ENCODE results near the gene IL17RE. TPM values are rescaled to one million over a fixed set of nuclear protein-coding genes. Genes with fewer than 3 reads are reported as not detected.
"Not testable (repeated sequence)": the region's sequence is repeated elsewhere in the genome, so short reads cannot be mapped to it uniquely, and the experiment has no call there.

IL17RE gene
- total RNA-seq, 1 donor from 2014 or later: 22.6 TPM

DNA sequence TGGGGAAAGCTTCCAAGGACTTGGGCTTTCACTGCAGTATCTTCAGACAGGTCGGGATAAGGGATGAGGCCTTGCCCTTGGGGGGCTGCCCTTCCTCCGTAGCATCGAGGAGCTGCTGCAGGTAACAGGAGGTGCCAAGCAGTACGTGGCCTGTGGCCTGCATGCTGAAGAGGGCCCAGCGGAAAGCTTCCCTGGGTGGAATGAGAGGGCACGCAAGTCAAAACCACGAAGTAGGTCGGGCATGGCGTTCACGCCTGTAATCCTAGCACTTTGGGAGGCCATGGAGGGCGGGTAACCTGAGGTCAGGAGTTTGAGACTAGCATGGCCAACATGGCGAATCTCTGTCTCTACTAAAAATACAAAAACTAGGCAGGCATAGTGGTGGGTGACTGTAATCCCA, 35.5 kb upstream of the IL17RE start:
- H3K4me3 ChIP-seq: no peak overlapping the region
- no peaks in the 10 kb centered on the region for H3K27me3 ChIP-seq
- TF ChIP-seq, protein P1, sequence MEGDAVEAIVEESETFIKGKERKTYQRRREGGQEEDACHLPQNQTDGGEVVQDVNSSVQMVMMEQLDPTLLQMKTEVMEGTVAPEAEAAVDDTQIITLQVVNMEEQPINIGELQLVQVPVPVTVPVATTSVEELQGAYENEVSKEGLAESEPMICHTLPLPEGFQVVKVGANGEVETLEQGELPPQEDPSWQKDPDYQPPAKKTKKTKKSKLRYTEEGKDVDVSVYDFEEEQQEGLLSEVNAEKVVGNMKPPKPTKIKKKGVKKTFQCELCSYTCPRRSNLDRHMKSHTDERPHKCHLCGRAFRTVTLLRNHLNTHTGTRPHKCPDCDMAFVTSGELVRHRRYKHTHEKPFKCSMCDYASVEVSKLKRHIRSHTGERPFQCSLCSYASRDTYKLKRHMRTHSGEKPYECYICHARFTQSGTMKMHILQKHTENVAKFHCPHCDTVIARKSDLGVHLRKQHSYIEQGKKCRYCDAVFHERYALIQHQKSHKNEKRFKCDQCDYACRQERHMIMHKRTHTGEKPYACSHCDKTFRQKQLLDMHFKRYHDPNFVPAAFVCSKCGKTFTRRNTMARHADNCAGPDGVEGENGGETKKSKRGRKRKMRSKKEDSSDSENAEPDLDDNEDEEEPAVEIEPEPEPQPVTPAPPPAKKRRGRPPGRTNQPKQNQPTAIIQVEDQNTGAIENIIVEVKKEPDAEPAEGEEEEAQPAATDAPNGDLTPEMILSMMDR (IDR thresholded peaks at IDR 0.05): no peak
- H3K4me1 ChIP-seq: peaks cover 27% of the 10 kb centered on the region
- no peaks in the 10 kb centered on the region for H3K36me3 ChIP-seq
- DNase-seq (no peak), ATAC-seq (no peak)
- no peak overlapping the region for H3K27ac ChIP-seq
- no peaks in the 10 kb centered on the region for H3K9me3 ChIP-seq
- intact Hi-C loops (cut with DNase I): no loop called here

DNA sequence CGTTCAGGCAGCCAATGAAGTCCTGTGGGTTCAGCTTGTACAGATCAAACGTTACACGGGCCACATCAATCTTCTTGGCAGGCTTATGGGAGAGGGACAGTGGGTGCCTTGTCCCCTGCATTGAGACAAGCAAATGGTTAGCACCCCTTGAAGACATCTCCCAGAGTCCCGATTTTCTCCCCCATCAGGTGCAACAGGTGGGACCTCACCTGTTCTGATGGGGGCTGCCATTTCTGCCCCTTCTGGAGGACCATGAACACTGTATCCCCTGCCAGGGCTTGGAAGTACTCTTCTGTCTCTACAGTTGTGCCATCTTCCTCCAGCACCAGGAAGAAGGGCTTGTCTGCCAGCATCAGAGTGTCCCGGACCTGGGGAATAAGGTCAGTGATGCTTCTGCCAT, 32.7 kb upstream of the IL17RE start:
- ATAC-seq: no peak
- H3K27ac ChIP-seq: no peak overlapping the region
- DNase-seq: no peak
- TF ChIP-seq, protein P1 (IDR thresholded peaks at IDR 0.05): no peak
- H3K4me1 ChIP-seq: peaks cover 4% of the 10 kb centered on the region
- H3K36me3 ChIP-seq: no peaks in the 10 kb centered on the region
- H3K9me3 ChIP-seq: no peaks in the 10 kb centered on the region
- H3K4me3 ChIP-seq: no peak overlapping the region
- no peaks in the 10 kb centered on the region for H3K27me3 ChIP-seq
- intact Hi-C loops (cut with DNase I): no loop called here

DNA sequence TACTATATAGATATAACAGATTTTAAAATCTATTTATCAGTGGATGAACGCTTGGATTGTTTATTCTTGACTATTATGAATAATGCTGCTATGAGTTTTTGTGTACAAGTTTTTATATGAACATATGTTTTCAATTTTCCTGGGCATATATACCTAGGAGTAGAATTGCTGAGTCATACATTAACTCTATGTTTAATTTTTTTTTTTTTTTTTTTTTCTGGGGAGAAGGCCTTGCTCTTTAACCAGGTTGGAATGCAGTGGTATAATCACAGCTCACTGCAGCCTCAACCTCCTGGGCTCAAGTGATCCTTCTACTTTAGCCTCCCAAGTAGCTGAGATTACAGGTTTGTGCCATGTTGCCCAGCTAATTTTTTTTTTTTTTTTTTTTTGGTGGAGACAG, 31.7 kb upstream of the IL17RE start:
- H3K4me1 ChIP-seq: no peaks in the 10 kb centered on the region
- H3K4me3 ChIP-seq: no peak overlapping the region
- H3K9me3 ChIP-seq: no peaks in the 10 kb centered on the region
- H3K36me3 ChIP-seq: no peaks in the 10 kb centered on the region
- intact Hi-C loops (cut with DNase I): no loop called here
- H3K27ac ChIP-seq: no peak overlapping the region
- no peak for DNase-seq
- no peak for ATAC-seq
- TF ChIP-seq, protein P1 (IDR thresholded peaks at IDR 0.05): no peak
- H3K27me3 ChIP-seq: no peaks in the 10 kb centered on the region

DNA sequence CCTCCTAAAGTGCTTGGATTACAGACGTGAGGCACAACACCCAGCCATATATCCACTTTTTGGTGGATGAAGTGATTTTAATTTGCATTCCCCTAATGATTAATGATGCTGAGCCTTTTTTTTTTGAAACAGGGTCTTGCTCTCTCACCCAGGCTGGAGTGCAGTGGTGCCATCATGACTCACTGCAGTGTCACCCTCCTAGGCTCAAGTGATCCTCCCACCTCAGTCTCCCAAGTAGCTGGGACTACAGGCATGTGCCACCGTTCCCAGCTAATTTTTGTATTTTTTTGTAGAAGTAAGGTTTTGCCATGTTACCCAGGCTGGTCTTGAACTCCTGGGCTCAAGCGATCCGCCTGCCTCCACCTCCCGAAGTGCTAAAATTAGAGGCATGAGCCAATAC, 30.6 kb upstream of the IL17RE start:
- H3K9me3 ChIP-seq; H3K27me3 ChIP-seq; H3K36me3 ChIP-seq; H3K4me3 ChIP-seq; H3K4me1 ChIP-seq; H3K27ac ChIP-seq; DNase-seq; ATAC-seq; intact Hi-C loops (cut with DNase I): not testable (repeated sequence)

DNA sequence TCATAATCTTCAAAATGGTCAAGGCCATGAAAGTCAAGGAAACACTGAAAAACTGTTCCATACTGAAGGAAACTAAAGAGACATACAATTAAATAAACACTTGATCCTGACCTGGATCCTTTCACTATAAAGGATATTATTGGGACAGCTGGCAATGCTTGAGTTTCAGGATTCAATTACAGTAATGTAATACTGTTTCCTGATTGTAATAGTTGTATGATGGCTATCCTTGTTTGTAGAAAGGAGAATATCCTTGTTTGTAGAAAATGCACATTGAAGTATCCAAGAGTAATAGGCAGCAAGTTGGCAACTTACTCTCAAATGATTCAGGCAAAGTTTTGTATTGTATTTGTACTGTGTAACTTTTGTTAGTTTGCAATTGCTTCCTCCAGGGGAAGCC, 27.2 kb upstream of the IL17RE start:
- intact Hi-C loops (cut with DNase I): no loop called here
- TF ChIP-seq, protein P1 (IDR thresholded peaks at IDR 0.05): no peak
- no peak for ATAC-seq

DNA sequence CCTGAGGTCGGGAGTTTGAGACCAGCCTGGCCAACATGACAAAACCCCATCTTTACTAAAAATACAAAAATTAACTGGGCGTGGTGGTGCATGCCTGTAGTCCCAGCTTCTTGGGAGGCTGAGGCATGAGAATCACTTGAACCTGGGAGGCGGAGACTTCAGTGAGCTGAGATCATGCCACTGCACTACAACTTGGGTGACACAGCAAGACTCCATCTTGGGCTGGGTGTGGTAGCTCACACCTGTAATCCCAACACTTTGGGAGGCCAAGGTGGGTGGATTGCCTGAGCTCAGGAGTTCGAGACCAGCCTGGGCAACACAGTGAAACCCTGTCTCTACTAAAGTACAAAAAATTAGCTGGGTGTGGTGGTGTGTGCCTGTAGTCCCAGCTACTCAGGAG, 26.4 kb upstream of the IL17RE start:
- H3K36me3 ChIP-seq; H3K9me3 ChIP-seq; H3K4me3 ChIP-seq; H3K27me3 ChIP-seq; H3K27ac ChIP-seq; DNase-seq; ATAC-seq; H3K4me1 ChIP-seq; intact Hi-C loops (cut with DNase I): not testable (repeated sequence)

More for the DNA sequence above, 27.2 kb upstream of the IL17RE start:
- no peaks in the 10 kb centered on the region for H3K4me1 ChIP-seq
- no peak for DNase-seq
- no peaks in the 10 kb centered on the region for H3K36me3 ChIP-seq
- no peak overlapping the region for H3K27ac ChIP-seq
- no peaks in the 10 kb centered on the region for H3K27me3 ChIP-seq
- no peaks in the 10 kb centered on the region for H3K9me3 ChIP-seq
- H3K4me3 ChIP-seq: no peak overlapping the region

DNA sequence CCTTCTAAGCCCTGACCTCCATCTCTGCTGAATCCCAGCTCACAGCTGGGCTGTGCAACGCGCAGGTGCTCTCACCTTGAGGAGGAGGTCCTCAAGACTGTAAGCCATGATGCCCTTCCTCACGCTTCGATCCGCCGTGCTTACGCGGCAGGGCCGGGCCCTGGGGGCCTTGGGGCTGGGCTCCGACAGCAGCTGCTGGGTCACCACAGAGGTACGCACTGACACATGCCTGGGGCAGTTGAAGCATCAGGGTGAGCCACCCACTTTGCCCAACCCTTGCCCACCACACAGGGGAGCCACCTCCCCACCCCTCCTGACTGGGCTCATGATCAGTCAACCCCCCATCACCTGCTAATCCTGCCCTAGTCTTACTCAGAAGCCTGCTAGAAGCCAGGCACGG, 25.7 kb upstream of the IL17RE start:
- no peak overlapping the region for H3K27ac ChIP-seq
- intact Hi-C loops (cut with DNase I): no loop called here
- H3K9me3 ChIP-seq: no peaks in the 10 kb centered on the region
- no peaks in the 10 kb centered on the region for H3K36me3 ChIP-seq
- ATAC-seq (no peak), DNase-seq (no peak)
- no peaks in the 10 kb centered on the region for H3K4me1 ChIP-seq
- TF ChIP-seq, protein P1 (IDR thresholded peaks at IDR 0.05): no peak
- H3K4me3 ChIP-seq: no peak overlapping the region
- H3K27me3 ChIP-seq: no peaks in the 10 kb centered on the region
